Stimulated activated CD4-positive, alpha-beta T cell treated with anti-CD3 and anti-CD28 coated beads, Interleukin-4, amount 100 ng/mL, for 4 hours (primary cell): ENCODE results near the gene WDR53.
"Not testable (repeated sequence)": the region's sequence is repeated elsewhere in the genome, so short reads cannot be mapped to it uniquely, and the experiment has no call there.

Experiments used
- DNase-seq, 2 experiments: peaks; one replicate each; pipeline ENCODE4 v3.0.0-alpha.2; 2020

WDR53 gene

GRCh38 chr3:196557236-196557635, 11.1 kb downstream of the WDR53 start:
- no peak for DNase-seq

DNA sequence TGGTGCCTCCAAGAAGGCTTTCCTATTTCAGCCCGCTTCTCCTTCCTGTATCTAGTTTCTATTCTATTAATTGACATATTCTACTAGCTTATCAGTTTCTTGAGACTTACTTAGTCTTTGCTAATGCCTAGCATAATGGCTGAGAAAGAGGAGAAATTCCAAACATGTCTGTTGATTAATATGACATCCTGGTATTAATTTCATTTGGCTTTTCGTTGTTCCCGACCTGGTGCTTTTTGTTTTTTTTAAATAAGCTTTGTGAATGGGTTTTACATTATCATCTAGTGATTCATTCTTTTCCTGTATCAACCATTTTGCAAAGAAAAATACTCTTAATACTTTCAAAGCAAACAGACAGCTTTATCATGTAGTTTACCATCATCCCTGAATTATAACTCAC, 13.1 kb downstream of the WDR53 start:
- no peak for DNase-seq

DNA sequence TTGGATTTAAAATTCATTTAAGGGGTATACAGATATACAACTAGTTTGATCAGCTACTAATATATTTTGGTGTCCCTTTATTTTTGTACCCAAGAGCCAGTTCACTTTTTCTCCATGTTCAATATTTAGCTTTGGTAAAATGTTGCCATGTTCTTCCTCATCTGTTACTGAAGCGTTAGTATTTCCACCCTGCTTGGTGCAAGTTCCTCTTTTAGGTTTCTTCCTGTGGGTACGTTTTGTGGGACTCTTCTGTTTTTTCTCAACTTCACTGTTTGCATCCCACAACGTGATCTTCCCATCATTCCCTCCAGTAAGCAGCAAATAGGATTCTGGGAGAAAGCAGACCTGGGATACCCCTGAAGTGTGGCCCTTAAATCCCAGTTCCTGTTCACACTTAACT, 14.1 kb downstream of the WDR53 start:
- DNase-seq = no peak

- DNase-seq = no peak
Measured at GRCh38 chr3:196553551-196553950, 14.8 kb downstream of the WDR53 start.

- no peak for DNase-seq
Measured at GRCh38 chr3:196552253-196552652, 16.1 kb downstream of the WDR53 start.

DNA sequence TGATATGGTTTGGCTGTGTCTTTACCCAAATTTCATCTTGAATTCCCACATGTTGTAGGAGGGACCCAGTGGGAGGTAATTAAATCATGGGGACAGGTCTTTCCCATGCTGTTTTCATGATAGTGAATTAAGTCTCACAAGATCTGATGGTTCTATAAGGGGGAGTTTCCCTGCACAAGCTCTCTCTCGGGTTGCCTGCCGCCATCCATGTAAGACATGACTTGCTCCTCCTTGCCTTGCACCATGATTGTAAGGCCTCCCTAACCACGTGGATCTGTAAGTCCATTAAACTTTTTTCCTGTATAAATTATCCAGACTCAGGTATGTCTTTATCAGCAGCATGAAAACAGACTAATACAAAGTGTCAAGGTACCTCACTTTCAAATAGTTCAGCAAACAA, 18.2 kb downstream of the WDR53 start:
- not testable (repeated sequence) for DNase-seq

DNA sequence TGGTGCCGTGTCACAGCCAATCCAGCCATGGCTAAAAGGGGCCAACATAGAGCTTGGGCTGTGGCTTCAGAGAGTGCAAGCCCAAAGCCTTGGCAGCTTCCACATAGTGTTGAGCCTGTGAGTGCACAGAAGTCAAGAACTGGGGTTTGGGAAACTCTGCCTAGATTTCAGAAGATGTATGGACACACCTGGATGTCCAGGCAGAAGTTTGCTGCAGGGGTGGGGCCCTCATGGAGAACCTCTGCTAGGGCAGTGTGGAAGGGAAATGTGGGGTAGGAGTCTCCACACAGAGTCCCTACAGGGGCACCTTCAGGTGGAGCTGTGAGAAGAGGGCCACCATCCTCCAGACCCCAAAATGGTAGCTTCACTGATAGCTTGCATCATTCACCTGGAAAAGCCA, 19.0 kb downstream of the WDR53 start:
- DNase-seq = not testable (repeated sequence)

DNA sequence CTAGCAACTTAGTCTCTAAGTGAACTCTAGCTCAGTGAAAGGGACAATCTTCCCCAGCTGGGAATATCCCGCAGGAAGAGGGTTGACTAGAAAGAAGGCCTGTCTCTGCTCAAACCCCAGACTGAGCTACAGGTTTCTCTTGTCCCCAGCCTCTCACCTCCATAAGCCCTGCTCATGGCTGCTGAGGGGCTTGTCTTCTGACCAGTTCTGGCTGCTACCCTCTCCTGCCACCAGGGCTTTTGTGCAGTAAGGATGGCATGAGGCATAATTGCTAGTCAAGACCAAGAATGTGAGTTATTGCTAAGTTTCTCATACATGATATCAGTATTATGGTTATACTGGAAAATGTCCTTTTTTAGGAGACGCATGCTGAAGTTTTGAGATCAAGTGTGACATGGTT, 21.3 kb downstream of the WDR53 start:
- no peak for DNase-seq

GRCh38 chr3:196546537-196546936, 21.8 kb downstream of the WDR53 start:
- no peak for DNase-seq

GRCh38 chr3:196544491-196544992, 23.8 kb downstream of the WDR53 start:
- DNase-seq = no peak

DNA sequence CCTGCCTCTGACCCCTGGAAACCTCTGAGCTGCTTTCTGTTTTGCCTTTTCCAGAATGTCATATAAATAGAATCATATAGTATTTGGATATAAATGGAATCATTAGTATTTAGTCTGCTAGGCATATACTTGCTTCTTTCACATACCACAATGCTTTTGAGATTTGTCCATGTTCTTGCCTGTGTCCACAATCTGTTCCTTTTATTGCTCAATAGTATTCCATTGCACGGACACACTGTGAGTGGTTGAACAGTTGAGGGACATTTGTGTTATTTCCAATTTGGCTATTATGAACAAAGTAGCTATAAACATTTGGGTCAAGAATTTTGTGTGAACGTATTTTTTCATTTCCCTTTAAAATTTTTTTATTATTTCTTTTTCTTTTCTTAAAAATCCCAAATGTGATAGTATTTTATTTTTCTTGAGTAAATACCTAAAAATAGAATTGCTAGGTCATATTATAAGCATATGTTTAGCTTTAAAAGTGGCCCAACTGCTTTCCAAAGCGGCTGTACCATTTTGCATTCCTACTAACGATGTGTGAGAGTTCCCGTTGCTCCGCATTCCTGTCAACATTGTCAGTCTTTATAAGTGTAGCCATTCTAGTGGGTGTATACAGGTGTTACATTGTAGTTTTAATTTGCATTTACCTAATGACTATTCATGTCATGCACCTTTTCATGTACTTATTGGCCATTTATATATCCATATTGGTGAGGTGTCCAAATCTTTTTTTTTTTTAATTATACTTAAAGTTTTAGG, 26.5 kb downstream of the WDR53 start:
- no peak for DNase-seq

DNA sequence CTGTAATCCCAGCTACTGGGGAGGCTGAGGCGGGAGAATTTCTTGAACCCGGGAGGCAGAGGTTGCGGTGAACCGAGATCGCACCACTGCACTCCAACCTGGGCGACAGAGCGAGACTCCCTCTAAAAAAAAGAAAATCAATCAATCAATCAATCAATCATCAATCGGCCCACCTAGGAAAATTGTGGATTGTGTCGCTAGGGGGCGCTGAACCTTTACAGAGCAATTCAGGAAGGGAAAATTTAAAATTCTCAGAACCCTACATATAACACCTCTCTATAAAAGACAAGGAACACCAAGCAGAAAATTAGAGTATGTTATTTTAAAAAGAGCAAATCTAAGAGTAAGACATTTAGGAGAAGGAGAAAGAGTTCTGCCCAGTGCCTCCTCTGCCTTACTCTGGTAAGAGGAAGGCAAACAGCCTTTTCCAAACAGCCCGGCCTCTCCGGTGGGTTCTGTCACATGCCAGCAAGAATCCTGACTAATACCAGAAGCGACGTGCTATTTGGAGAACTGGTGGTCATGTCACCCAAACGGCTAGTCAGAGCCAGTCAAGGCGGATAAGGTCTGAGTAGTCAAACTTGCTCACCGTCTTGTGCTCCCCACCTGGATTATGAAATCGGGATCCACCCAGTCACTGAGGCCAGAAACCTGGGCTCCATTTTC, 30.9 kb downstream of the WDR53 start:
- peak; percentile 49 to 61 for DNase-seq

- DNase-seq = no peak
Measured at GRCh38 chr3:196533260-196533681, 35.1 kb downstream of the WDR53 start.

DNA sequence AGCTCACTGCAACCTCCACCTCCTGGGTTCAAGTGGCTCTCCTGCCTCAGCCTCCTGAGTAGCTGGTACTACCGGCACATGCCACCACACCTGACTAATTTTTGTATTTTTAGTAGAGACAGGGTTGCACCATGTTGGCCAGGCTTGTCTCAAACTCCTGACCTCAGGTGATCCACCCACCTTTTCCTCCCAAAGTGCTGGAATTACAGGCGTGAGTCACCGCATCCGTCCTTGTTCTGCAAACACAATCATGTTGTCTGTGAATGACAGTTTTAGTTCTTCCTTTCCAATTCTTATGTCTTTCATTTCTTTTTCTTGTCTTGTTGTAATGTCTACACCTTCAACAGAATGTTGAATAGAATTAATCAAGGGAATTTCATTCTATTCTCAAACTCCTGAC, 36.9 kb downstream of the WDR53 start:
- DNase-seq = no peak

- DNase-seq = peak; percentile 70 to 90
Measured at GRCh38 chr3:196528639-196529233, 39.6 kb downstream of the WDR53 start.

- no peak for DNase-seq
Measured at GRCh38 chr3:196525141-196525540, 43.2 kb downstream of the WDR53 start.

DNA sequence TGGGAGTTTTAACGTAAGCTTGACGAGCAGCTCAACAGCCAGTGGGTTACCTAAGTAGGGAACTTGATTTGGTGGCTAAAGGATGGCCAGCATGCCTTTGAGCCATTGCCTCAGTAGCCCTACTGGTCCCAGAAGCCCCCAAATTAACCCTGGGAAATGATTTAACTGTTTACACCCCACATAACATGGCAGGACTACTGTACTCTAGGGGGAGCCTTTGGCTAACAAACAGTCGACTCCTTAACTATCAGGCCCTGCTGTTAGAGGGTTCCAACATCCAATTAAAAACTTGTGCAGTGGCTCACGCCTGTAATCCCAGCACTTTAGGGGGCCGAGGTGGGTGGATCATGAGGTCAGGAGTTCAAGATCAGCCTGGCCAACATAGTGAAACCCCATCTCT, 43.8 kb downstream of the WDR53 start:
- no peak for DNase-seq

- no peak for DNase-seq
Measured at GRCh38 chr3:196523841-196524240, 44.5 kb downstream of the WDR53 start.

DNA sequence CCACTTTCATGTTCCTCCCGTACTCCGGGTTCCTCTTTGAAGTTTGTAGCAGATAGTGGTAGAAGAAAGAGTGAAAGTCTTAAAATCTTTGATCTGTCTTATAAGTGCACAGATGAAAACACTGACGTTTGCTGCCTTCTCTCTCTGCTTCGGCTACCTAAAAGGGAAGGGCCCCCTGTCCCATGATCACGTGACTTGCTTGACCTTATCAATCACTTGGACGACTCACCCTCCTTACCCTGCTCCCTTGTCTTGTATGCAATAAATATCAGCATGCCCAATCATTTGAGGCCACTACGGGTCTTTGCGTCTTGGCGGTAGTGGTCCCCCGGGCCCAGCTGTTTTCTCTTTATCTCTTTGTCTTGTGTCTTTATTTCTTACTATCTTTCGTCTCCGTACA, 47.1 kb downstream of the WDR53 start:
- DNase-seq = not testable (repeated sequence)

GRCh38 chr3:196519718-196520082, 48.7 kb downstream of the WDR53 start:
- peak in 1 of 2 experiments; percentile 27 for DNase-seq

DNA sequence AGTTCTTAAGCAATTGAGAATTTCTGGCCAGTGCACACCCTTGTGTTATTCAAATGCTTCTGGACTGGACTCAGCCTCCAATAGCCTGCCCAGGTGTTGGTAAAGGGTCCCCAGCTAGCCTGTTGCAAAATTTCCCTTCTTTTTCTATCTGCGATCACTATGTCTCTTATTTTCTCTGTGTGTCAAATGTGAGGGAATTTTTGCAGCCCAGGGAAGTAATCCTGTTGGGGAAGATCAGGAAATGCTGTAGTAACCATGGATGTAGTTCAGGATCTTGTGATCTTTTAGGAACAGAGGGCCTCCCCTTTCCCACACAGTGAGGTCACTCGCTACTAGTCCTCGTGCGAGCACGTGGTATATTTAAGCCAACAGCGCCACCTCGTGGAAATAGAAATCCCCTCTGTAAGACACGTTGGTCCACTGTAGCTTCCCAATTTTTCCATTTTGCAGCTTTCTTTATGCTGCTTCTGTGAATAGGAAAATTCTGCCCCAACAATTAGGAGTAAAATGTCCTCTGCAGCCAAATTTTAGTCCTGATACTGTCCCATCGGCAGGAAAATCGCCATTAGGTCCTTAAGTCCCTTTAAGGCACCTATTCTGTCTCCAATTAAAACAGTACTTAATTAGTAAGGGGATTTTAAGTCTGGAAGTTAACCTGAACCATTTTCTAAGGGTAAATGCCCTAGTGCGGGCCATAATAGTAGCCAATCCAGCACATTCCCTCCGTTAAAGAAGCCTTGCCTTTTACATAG, 49.2 kb downstream of the WDR53 start:
- DNase-seq = peak; percentile 27 to 40

DNA sequence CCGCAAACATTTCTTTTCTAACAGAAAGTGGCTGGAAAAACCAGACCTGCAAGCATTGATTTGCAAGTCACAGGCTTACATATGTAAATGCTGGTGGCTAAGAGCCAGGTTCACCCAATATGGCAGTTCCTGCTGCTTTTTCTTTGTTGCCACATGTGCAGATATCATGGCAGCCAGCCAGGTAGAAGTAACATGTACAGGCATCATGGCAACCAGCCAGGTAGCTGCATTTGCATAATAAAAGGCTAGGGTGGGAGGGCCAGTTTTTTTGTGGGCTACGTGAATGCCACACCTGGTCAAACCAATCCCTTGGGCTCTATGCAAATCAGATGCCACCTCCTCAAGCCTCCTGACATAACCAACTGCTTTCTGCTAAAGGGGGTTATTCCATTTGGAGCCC, 50.4 kb downstream of the WDR53 start:
- DNase-seq = no peak

DNA sequence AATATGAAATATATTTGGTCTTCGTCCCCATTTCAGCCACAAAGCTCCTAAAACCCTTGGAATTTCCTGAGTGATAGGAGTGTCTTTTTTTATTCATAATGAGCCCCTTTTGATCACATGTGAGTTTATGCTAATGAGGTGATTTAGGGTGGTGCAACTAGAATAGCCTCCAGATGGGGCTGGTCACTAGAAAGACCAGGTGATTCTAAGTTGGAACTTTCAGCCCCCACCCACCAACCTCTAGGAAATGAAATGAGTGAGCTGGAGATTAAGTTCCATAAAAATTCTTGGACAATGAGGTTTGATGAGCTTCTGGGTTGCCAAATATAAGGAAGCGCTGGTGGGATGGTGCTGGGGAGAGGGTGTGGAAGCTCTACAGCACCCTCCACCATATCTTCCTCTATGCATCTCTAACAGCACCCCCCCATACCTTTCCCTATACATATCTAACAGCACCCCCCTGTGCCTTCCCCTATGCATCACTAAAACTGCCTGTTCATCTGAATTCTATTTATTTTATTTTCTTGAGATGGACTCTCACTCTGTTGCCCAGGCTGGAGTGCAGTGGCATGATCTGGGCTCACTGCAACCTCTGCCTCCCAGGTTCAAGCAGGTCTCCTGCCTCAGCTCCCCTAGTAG, 51.1 kb downstream of the WDR53 start:
- no peak for DNase-seq
